Tibial nerve (tissue), 4 donors: ENCODE results near the gene RPL38.

Source experiments
- CTCF ChIP-seq, 5 experiments: fragments of 200-600 bp in 3 of 5; fragments of 450-650 bp in 2 of 5; sonication (generic) in 3 of 5; IDR thresholded peaks; one replicate each; pipeline ENCODE4 v1.5.1; 2016 to 2019; ENCODE audit warnings: antibody characterized with exemption in 5 of 5, mild to moderate bottlenecking in 3 of 5, moderate library complexity in 2 of 5
- EP300 ChIP-seq, 2 donors: sonication (generic); formaldehyde crosslinking; IDR thresholded peaks; one replicate each; pipeline ENCODE4 v1.6.1; 2017; ENCODE audit warnings: antibody characterized with exemption in 2 of 2, mild to moderate bottlenecking in 1 of 2
- POLR2A ChIP-seq, 2 donors: fragments of 450-650 bp; IDR thresholded peaks; one replicate each; pipeline ENCODE4 v1.6.1; 2017; ENCODE audit warnings: antibody characterized with exemption in 2 of 2, mild to moderate bottlenecking in 2 of 2, moderate library complexity in 2 of 2

GRCh38 chr17:74259667-74260524, 56.4 kb downstream of the RPL38 start:
- TF ChIP-seq CTCF (IDR thresholded peaks at IDR 0.05) (no peak), POLR2A (IDR thresholded peaks at IDR 0.05) (no peak), EP300 (IDR thresholded peaks at IDR 0.05) (no peak)
